Measurements from ENCODE around the gene LPP. TPM values are rescaled to one million over a fixed set of nuclear protein-coding genes. Genes with fewer than 3 reads are reported as not detected.

The LPP gene
- total RNA-seq, 3 donors from 2014 or later = 15.5 to 19.2 (median 16.5) TPM

GRCh38 chr3:188187053-188187452, 33.1 kb downstream of the LPP start:
- H3K36me3 Mint-ChIP-seq (ENCODE audit: insufficient read depth) = peaks cover 10% of the 10 kb centered on the region
- ATAC-seq = no peak
- DNase-seq = no peak
- no peaks in the 10 kb centered on the region for H3K27me3 Mint-ChIP-seq (ENCODE audit: low read depth)
- no peaks in the 10 kb centered on the region for H3K9me3 Mint-ChIP-seq
- no peak overlapping the region for H3K4me3 Mint-ChIP-seq
- H3K4me1 Mint-ChIP-seq (ENCODE audit: low read depth) = peaks cover 39% of the 10 kb centered on the region

- no peaks in the 10 kb centered on the region for H3K27me3 Mint-ChIP-seq (ENCODE audit: low read depth)
- peaks cover 17% of the 10 kb centered on the region for H3K36me3 Mint-ChIP-seq (ENCODE audit: insufficient read depth)
- no peaks in the 10 kb centered on the region for H3K9me3 Mint-ChIP-seq
- ATAC-seq (peak in 1 of 2 donors; percentile 15), DNase-seq (no peak)
- H3K4me1 Mint-ChIP-seq (ENCODE audit: low read depth) = peaks cover 41% of the 10 kb centered on the region
- H3K4me3 Mint-ChIP-seq = no peak overlapping the region
Observed at GRCh38 chr3:188188911-188189310, 35.0 kb downstream of the LPP start.

GRCh38 chr3:188191460-188191859, 37.5 kb downstream of the LPP start:
- Mint-ChIP-seq H3K36me3 (ENCODE audit: insufficient read depth) (peaks cover 20% of the 10 kb centered on the region), H3K4me1 (ENCODE audit: low read depth) (peaks cover 32% of the 10 kb centered on the region), H3K9me3 (no peaks in the 10 kb centered on the region), H3K4me3 (no peak overlapping the region), H3K27me3 (ENCODE audit: low read depth) (no peaks in the 10 kb centered on the region)
- ATAC-seq = no peak
- DNase-seq = no peak

GRCh38 chr3:188192034-188192433, 38.1 kb downstream of the LPP start:
- Mint-ChIP-seq H3K9me3 (no peaks in the 10 kb centered on the region), H3K27me3 (ENCODE audit: low read depth) (no peaks in the 10 kb centered on the region), H3K4me3 (no peak overlapping the region), H3K4me1 (ENCODE audit: low read depth) (peaks cover 32% of the 10 kb centered on the region), H3K36me3 (ENCODE audit: insufficient read depth) (peaks cover 24% of the 10 kb centered on the region)
- no peak for DNase-seq
- ATAC-seq = no peak

GRCh38 chr3:188194332-188194731, 40.4 kb downstream of the LPP start:
- DNase-seq (no peak), ATAC-seq (no peak)
- Mint-ChIP-seq H3K36me3 (ENCODE audit: insufficient read depth) (peaks cover 24% of the 10 kb centered on the region), H3K9me3 (no peaks in the 10 kb centered on the region), H3K4me3 (no peak overlapping the region), H3K27me3 (ENCODE audit: low read depth) (no peaks in the 10 kb centered on the region), H3K4me1 (ENCODE audit: low read depth) (peaks cover 22% of the 10 kb centered on the region)

- Mint-ChIP-seq H3K27me3 (ENCODE audit: low read depth) (no peaks in the 10 kb centered on the region), H3K4me1 (ENCODE audit: low read depth) (peaks cover 17% of the 10 kb centered on the region), H3K9me3 (no peaks in the 10 kb centered on the region), H3K4me3 (no peak overlapping the region), H3K36me3 (ENCODE audit: insufficient read depth) (peaks cover 17% of the 10 kb centered on the region)
- ATAC-seq = no peak
- no peak for DNase-seq
Observed at GRCh38 chr3:188196232-188196990, 42.5 kb downstream of the LPP start.

GRCh38 chr3:188197388-188197847, 43.5 kb downstream of the LPP start:
- DNase-seq (no peak), ATAC-seq (no peak)
- H3K27me3 Mint-ChIP-seq (ENCODE audit: low read depth) = no peaks in the 10 kb centered on the region
- H3K4me3 Mint-ChIP-seq = no peak overlapping the region
- peaks cover 13% of the 10 kb centered on the region for H3K36me3 Mint-ChIP-seq (ENCODE audit: insufficient read depth)
- H3K4me1 Mint-ChIP-seq (ENCODE audit: low read depth) = peaks cover 16% of the 10 kb centered on the region
- no peaks in the 10 kb centered on the region for H3K9me3 Mint-ChIP-seq

- peaks cover 20% of the 10 kb centered on the region for H3K4me1 Mint-ChIP-seq (ENCODE audit: low read depth)
- DNase-seq = no peak
- no peak for ATAC-seq
- H3K36me3 Mint-ChIP-seq (ENCODE audit: insufficient read depth) = peaks cover 10% of the 10 kb centered on the region
- no peaks in the 10 kb centered on the region for H3K9me3 Mint-ChIP-seq
- H3K4me3 Mint-ChIP-seq = no peak overlapping the region
- no peaks in the 10 kb centered on the region for H3K27me3 Mint-ChIP-seq (ENCODE audit: low read depth)
Observed at GRCh38 chr3:188198001-188198400, 44.0 kb downstream of the LPP start.

- ATAC-seq = no peak
- Mint-ChIP-seq H3K9me3 (no peaks in the 10 kb centered on the region), H3K4me3 (no peak overlapping the region), H3K27me3 (ENCODE audit: low read depth) (no peaks in the 10 kb centered on the region), H3K36me3 (ENCODE audit: insufficient read depth) (peaks cover 9% of the 10 kb centered on the region), H3K4me1 (ENCODE audit: low read depth) (peaks cover 19% of the 10 kb centered on the region)
- DNase-seq = no peak
Observed at GRCh38 chr3:188198760-188199327, 44.9 kb downstream of the LPP start.

GRCh38 chr3:188199386-188199785, 45.4 kb downstream of the LPP start:
- ATAC-seq (no peak), DNase-seq (no peak)
- H3K36me3 Mint-ChIP-seq (ENCODE audit: insufficient read depth) = peaks cover 5% of the 10 kb centered on the region
- H3K27me3 Mint-ChIP-seq (ENCODE audit: low read depth) = no peaks in the 10 kb centered on the region
- peaks cover 17% of the 10 kb centered on the region for H3K4me1 Mint-ChIP-seq (ENCODE audit: low read depth)
- no peak overlapping the region for H3K4me3 Mint-ChIP-seq
- no peaks in the 10 kb centered on the region for H3K9me3 Mint-ChIP-seq

GRCh38 chr3:188200481-188200880, 46.5 kb downstream of the LPP start:
- no peak for DNase-seq
- no peaks in the 10 kb centered on the region for H3K27me3 Mint-ChIP-seq (ENCODE audit: low read depth)
- H3K36me3 Mint-ChIP-seq (ENCODE audit: insufficient read depth) = peaks cover 7% of the 10 kb centered on the region
- no peak for ATAC-seq
- H3K9me3 Mint-ChIP-seq = no peaks in the 10 kb centered on the region
- no peak overlapping the region for H3K4me3 Mint-ChIP-seq
- H3K4me1 Mint-ChIP-seq (ENCODE audit: low read depth) = peaks cover 16% of the 10 kb centered on the region

GRCh38 chr3:188202358-188203138, 48.6 kb downstream of the LPP start:
- no peak for DNase-seq
- Mint-ChIP-seq H3K4me3 (no peak overlapping the region), H3K27me3 (ENCODE audit: low read depth) (no peaks in the 10 kb centered on the region), H3K36me3 (ENCODE audit: insufficient read depth) (peaks cover 5% of the 10 kb centered on the region), H3K4me1 (ENCODE audit: low read depth) (peaks cover 11% of the 10 kb centered on the region), H3K9me3 (no peaks in the 10 kb centered on the region)
- ATAC-seq = no peak

- Mint-ChIP-seq H3K4me3 (no peak overlapping the region), H3K27me3 (ENCODE audit: low read depth) (no peaks in the 10 kb centered on the region), H3K4me1 (ENCODE audit: low read depth) (peaks cover 8% of the 10 kb centered on the region), H3K9me3 (no peaks in the 10 kb centered on the region), H3K36me3 (ENCODE audit: insufficient read depth) (peaks cover 12% of the 10 kb centered on the region)
- ATAC-seq (no peak), DNase-seq (no peak)
Observed at GRCh38 chr3:188204526-188204925, 50.6 kb downstream of the LPP start.

GRCh38 chr3:188205992-188206416, 52.0 kb downstream of the LPP start:
- peaks cover 20% of the 10 kb centered on the region for H3K36me3 Mint-ChIP-seq (ENCODE audit: insufficient read depth)
- peaks cover 8% of the 10 kb centered on the region for H3K4me1 Mint-ChIP-seq (ENCODE audit: low read depth)
- DNase-seq (no peak), ATAC-seq (no peak)
- H3K27me3 Mint-ChIP-seq (ENCODE audit: low read depth) = no peaks in the 10 kb centered on the region
- H3K4me3 Mint-ChIP-seq = no peak overlapping the region
- H3K9me3 Mint-ChIP-seq = no peaks in the 10 kb centered on the region
